IMR-90 (cell line): ENCODE data around the gene NHSL1. TPM values are rescaled to one million over a fixed set of nuclear protein-coding genes. Genes with fewer than 3 reads are reported as not detected.

Experiments used
- ATAC-seq: fragments of 200-7000 bp; cut with Tn5 transposase; 2 replicates; pipeline ENCODE4 v1.9.1; 2020; ENCODE audit warnings: low read depth, mild to moderate bottlenecking, moderate library complexity
- BruUV-seq: library from RNA; stranded (reverse); fragments of 400-500 nt; replicated peaks from 2 replicates; lab custom pipeline; 2021; lab: Mats Ljungman, UMichigan
- CTCF ChIA-PET: fragments of 300-600 bp; formaldehyde crosslinking; extraction: SDS; loops from one replicate; lab custom pipeline; 2021; ENCODE audit warnings: antibody characterized with exemption; lab: Yijun Ruan, JAX
- POLR2A ChIA-PET: fragments of 300-600 bp; sonication (Branson Sonifier 250); formaldehyde crosslinking; loops from one replicate; lab custom pipeline; 2022; ENCODE audit warnings: antibody characterized with exemption; ENCODE audit not compliant: unreplicated experiment; lab: Charles Lee
- DNase-seq: peaks from one replicate; pipeline ENCODE4 v3.0.0; 2013
- H2AFZ ChIP-seq: replicated peaks from 2 replicates; pipeline ENCODE3; 2013; ENCODE audit warnings: low read length, mild to moderate bottlenecking; ENCODE audit not compliant: poor library complexity
- H2AK5ac ChIP-seq: 2 replicates; pipeline ENCODE4 v1.6.1; 2013; ENCODE audit warnings: low read depth, low read length, inconsistent platforms
- H2AK9ac ChIP-seq: replicated peaks from 2 replicates; pipeline ENCODE3; 2013; ENCODE audit warnings: mild to moderate bottlenecking, low read depth, low read length, moderate library complexity; ENCODE audit not compliant: poor library complexity
- H2BK120ac ChIP-seq: 2 replicates; pipeline ENCODE4 v1.6.1; 2013; ENCODE audit warnings: low read depth, low read length, inconsistent platforms
- H2BK15ac ChIP-seq: 3 replicates; pipeline ENCODE4 v1.6.1; 2013; ENCODE audit warnings: low read depth, low read length, inconsistent platforms
- H2BK20ac ChIP-seq: 2 replicates; pipeline ENCODE4 v1.6.1; 2013; ENCODE audit warnings: low read depth, mild to moderate bottlenecking, inconsistent platforms, low read length, moderate library complexity
- H2BK5ac ChIP-seq: 2 replicates; pipeline ENCODE4 v1.6.1; 2013; ENCODE audit warnings: mild to moderate bottlenecking, low read depth, low read length, inconsistent platforms; ENCODE audit not compliant: poor library complexity, severe bottlenecking
- H3K14ac ChIP-seq: replicated peaks from 2 replicates; pipeline ENCODE4 v1.6.1; 2013; ENCODE audit warnings: low read depth, low read length, inconsistent platforms
- H3K18ac ChIP-seq: 2 replicates; pipeline ENCODE4 v1.6.1; 2013; ENCODE audit warnings: low read depth, low read length, control low read depth
- H3K23ac ChIP-seq: 2 replicates; pipeline ENCODE4 v1.6.1; 2013; ENCODE audit warnings: low read depth, low read length, inconsistent platforms
- H3K27ac ChIP-seq: 2 replicates; pipeline ENCODE4 v1.5.1; 2013; ENCODE audit warnings: mild to moderate bottlenecking, control low read depth, low read length; ENCODE audit not compliant: insufficient read depth
- H3K27me3 ChIP-seq: 2 replicates; pipeline ENCODE4 v1.6.1; 2013; ENCODE audit warnings: low read length; ENCODE audit not compliant: control insufficient read depth, insufficient read depth
- H3K36me3 ChIP-seq: 2 replicates; pipeline ENCODE4 v1.6.1; 2013; ENCODE audit warnings: low read length, mixed read lengths; ENCODE audit not compliant: control insufficient read depth, insufficient read depth
- H3K4ac ChIP-seq: 2 replicates; pipeline ENCODE4 v1.6.1; 2013; ENCODE audit warnings: low read depth, low read length, inconsistent platforms
- H3K4me1 ChIP-seq: 2 replicates; pipeline ENCODE4 v1.6.1; 2013; ENCODE audit warnings: low read length, mixed read lengths; ENCODE audit not compliant: control insufficient read depth, insufficient read depth
- H3K4me2 ChIP-seq: 2 replicates; pipeline ENCODE4 v1.6.1; 2013; ENCODE audit warnings: low read depth, mild to moderate bottlenecking, control low read depth, low read length, moderate library complexity
- H3K4me3 ChIP-seq: 2 replicates; pipeline ENCODE4 v1.5.1; 2013; ENCODE audit warnings: low read depth, mild to moderate bottlenecking, control low read depth, low read length, moderate library complexity; ENCODE audit not compliant: insufficient read depth
- H3K56ac ChIP-seq: 2 replicates; pipeline ENCODE4 v1.6.1; 2013; ENCODE audit warnings: low read length, inconsistent platforms; ENCODE audit not compliant: insufficient read depth; ENCODE audit errors: extremely low read depth
- H3K79me1 ChIP-seq, 2 experiments: 2 replicates each; pipeline ENCODE4 v1.6.1; 2013; ENCODE audit warnings: low read length in 2 of 2, inconsistent platforms in 1 of 2, low read depth in 1 of 2
- H3K9ac ChIP-seq: 2 replicates; pipeline ENCODE4 v1.6.1; 2013; ENCODE audit warnings: low read depth, low read length, control low read depth
- H3K9me1 ChIP-seq: 2 replicates; pipeline ENCODE4 v1.6.1; 2013; ENCODE audit warnings: low read length, inconsistent platforms; ENCODE audit not compliant: insufficient read depth
- H3K9me3 ChIP-seq: 2 replicates; pipeline ENCODE4 v1.6.1; 2013; ENCODE audit warnings: low read length; ENCODE audit not compliant: control insufficient read depth, insufficient read depth
- H4K20me1 ChIP-seq: 2 replicates; pipeline ENCODE4 v1.6.1; 2013; ENCODE audit warnings: low read length, inconsistent platforms; ENCODE audit not compliant: insufficient read depth
- H4K5ac ChIP-seq: 2 replicates; pipeline ENCODE4 v1.6.1; 2013; ENCODE audit warnings: mild to moderate bottlenecking, low read depth, low read length, control low read depth
- H4K8ac ChIP-seq, 2 experiments: 2 replicates each; pipeline ENCODE4 v1.6.1; 2013; ENCODE audit warnings: low read depth in 2 of 2, low read length in 2 of 2, control low read depth in 1 of 2, inconsistent platforms in 1 of 2
- H4K91ac ChIP-seq: 2 replicates; pipeline ENCODE4 v1.6.1; 2013; ENCODE audit warnings: low read depth, low read length, inconsistent platforms; ENCODE audit not compliant: insufficient read depth
- MXI1 ChIP-seq: IDR thresholded peaks from 2 replicates; pipeline ENCODE4 v1.6.1; 2012; ENCODE audit warnings: low read depth, mild to moderate bottlenecking, low read length, moderate library complexity, borderline replicate concordance
- RAD21 ChIP-seq: IDR thresholded peaks from 2 replicates; pipeline ENCODE4 v1.6.1; 2012; ENCODE audit warnings: low read length, improper control_type of control experiment
- RCOR1 ChIP-seq: IDR thresholded peaks from 2 replicates; pipeline ENCODE4 v1.6.1; 2012; ENCODE audit warnings: mild to moderate bottlenecking, low read length, improper control_type of control experiment; ENCODE audit not compliant: insufficient replicate concordance
- RFX5 ChIP-seq: IDR thresholded peaks from 2 replicates; pipeline ENCODE4 v1.8.0; 2012; ENCODE audit warnings: low read depth, mild to moderate bottlenecking, low read length, moderate library complexity
- WGBS, 2 experiments: methylation state at CpG; one replicate each; pipeline versions ENCODE4 v1.1.5 to v1.1.7; 2013; ENCODE audit warnings: missing lambda C conversion rate in 2 of 2; ENCODE audit not compliant: insufficient read length in 1 of 2; ENCODE audit errors: extremely low coverage in 2 of 2; 5-methylcytosine and 5-hydroxymethylcytosine counted together
- dilution Hi-C: fragments of 300-500 bp; cut with HindIII; formaldehyde crosslinking; loops from one replicate; pipeline ENCODE4 v1.14.3; 2018; ENCODE audit warnings: low sequenced_read_pairs; ENCODE audit not compliant: unreplicated experiment
- in situ Hi-C: fragments of 300-500 bp; cut with MboI; formaldehyde crosslinking; loops from 3 replicates; pipeline ENCODE4 v1.14.3; 2019; ENCODE audit warnings: low sequenced_read_pairs, inconsistent platforms, mixed read lengths
- intact Hi-C: fragments of 100-400 bp; cut with micrococcal nuclease; formaldehyde crosslinking; loops from 2 replicates; pipeline ENCODE4 v1.10.0; 2022
- polyA plus RNA-seq, 3 experiments: library from polyadenylated mRNA; depleted of rRNA; stranded (reverse); fragments of >200 nt; gene quantifications; 2 replicates each; pipeline ENCODE4 v1.2.3, GENCODE V29; 2012; ENCODE audit warnings: low replicate concordance in 1 of 3
- total RNA-seq: library from RNA; depleted of rRNA; stranded (reverse); fragments of >200 nt; gene quantifications from 2 replicates; pipeline ENCODE4 v1.2.3, GENCODE V29; 2012

Gene NHSL1
- total and polyA plus RNA-seq, 2 of the 4 experiments (the other 2 are of a cell fraction): 5.6 to 7.2 TPM

- peaks cover 5% of the 10 kb centered on the region for H3K4me1 ChIP-seq
- H4K5ac ChIP-seq: peak overlapping the region; percentile 46; the same call in 1 of the 2 replicates
- H3K14ac ChIP-seq: peak overlapping the region; percentile 75
- WGBS, 2 experiments: 0% methylated on average over 8 of the region's 35 CpGs; no CpG with 5 or more reads in 1 of the 2 experiments
- H3K4ac ChIP-seq: peak overlapping the region; percentile 75
- H3K9me3 ChIP-seq: no peaks in the 10 kb centered on the region
- intact Hi-C loops: loop anchor here (2.0 to 5.0 kb wide), 2 partner anchors 288 to 403 kb away; no protein-coding TSS in a partner anchor
- H2BK5ac ChIP-seq: no peak overlapping the region
- H3K9me1 ChIP-seq: peaks cover 12% of the 10 kb centered on the region
- ChIA-PET CTCF (interaction anchor here (0.6 to 1.2 kb wide), 5 partner anchors 22 to 586 kb away, joined by 3 to 5 read pairs (median 3); no protein-coding TSS in a partner anchor), POLR2A (interaction anchor here (0.5 kb wide), 1 partner anchor 184 kb away, joined by 3 read pairs; no protein-coding TSS in a partner anchor)
- peak overlapping the region; percentile 61; the same call in 1 of the 2 replicates for H3K56ac ChIP-seq
- H4K8ac ChIP-seq: peak overlapping the region; percentile 79 to 84
- dilution Hi-C loops: no loop called here
- peaks cover 22 to 35% of the 10 kb centered on the region in 2 experiments for H3K79me1 ChIP-seq
- H3K4me2 ChIP-seq: peak overlapping the region; percentile 74
- peak overlapping the region; percentile 59 for H2AK9ac ChIP-seq
- no peak overlapping the region for H2BK15ac ChIP-seq
- peak overlapping the region; percentile 64 for H3K27ac ChIP-seq
- H2AFZ ChIP-seq: peak overlapping the region; percentile 99
- H3K27me3 ChIP-seq: no peaks in the 10 kb centered on the region
- peak overlapping the region; percentile 17 for H4K91ac ChIP-seq
- peak overlapping the region; percentile 79 for H3K4me3 ChIP-seq
- peak overlapping the region; percentile 82 for H3K23ac ChIP-seq
- H2AK5ac ChIP-seq: peak overlapping the region; percentile 34; the same call in 1 of the 2 replicates
- peak; percentile 38 for ATAC-seq
- TF ChIP-seq RCOR1 (no peak), RFX5 (no peak), RAD21 (no peak), MXI1 (peak; percentile 9; the same call in 1 of the 2 replicates)
- in situ Hi-C loops: loop anchor here (25.0 kb wide), 1 partner anchor 568 kb away; no protein-coding TSS in a partner anchor
- peak overlapping the region; percentile 49 for H2BK120ac ChIP-seq
- H3K36me3 ChIP-seq: peaks cover 23% of the 10 kb centered on the region
- H3K18ac ChIP-seq: 0 out of 2 replicates have a peak overlapping the region, but pooled peaks have one; percentile 4
- peak overlapping the region; percentile 86 for H3K9ac ChIP-seq
- no peak overlapping the region for H2BK20ac ChIP-seq
- TSS peak; percentile 59 for BruUV-seq
- DNase-seq: no peak
- H4K20me1 ChIP-seq: no peaks in the 10 kb centered on the region
Measured at GRCh38 chr6:138404666-138405337, 94.5 kb downstream of the NHSL1 start.
